WTC11 (cell line): Measurements from ENCODE around the gene RANBP9.

Experiments used
- CTCF ChIP-seq: fragments of 200-600 bp; IDR thresholded peaks from 2 replicates; pipeline ENCODE4 v1.8.0; 2022; ENCODE audit warnings: antibody characterized with exemption
- ESRRA ChIP-seq: sonication (generic); formaldehyde crosslinking; IDR thresholded peaks from 2 replicates; pipeline ENCODE4 v1.8.1; 2022; ENCODE audit warnings: mild to moderate bottlenecking, missing genetic modification reagents, borderline replicate concordance
- FOXJ3 ChIP-seq: sonication (generic); formaldehyde crosslinking; IDR thresholded peaks from 2 replicates; pipeline ENCODE4 v1.9.0; 2021; ENCODE audit warnings: missing genetic modification reagents, mild to moderate bottlenecking, borderline replicate concordance
- FOXP1 ChIP-seq: sonication (generic); formaldehyde crosslinking; IDR thresholded peaks from 2 replicates; pipeline ENCODE4 v1.8.0; 2022; ENCODE audit warnings: missing genetic modification reagents, mild to moderate bottlenecking, moderate library complexity, borderline replicate concordance
- GABPB1 ChIP-seq: sonication (generic); formaldehyde crosslinking; IDR thresholded peaks from 2 replicates; pipeline ENCODE4 v1.8.1; 2023; ENCODE audit warnings: mild to moderate bottlenecking, missing genetic modification reagents
- JUN ChIP-seq: sonication (generic); formaldehyde crosslinking; IDR thresholded peaks from 2 replicates; pipeline ENCODE4 v1.8.0; 2023; ENCODE audit warnings: mild to moderate bottlenecking, missing genetic modification reagents
- NFE2L1 ChIP-seq: sonication (generic); formaldehyde crosslinking; IDR thresholded peaks from 2 replicates; pipeline ENCODE4 v1.8.1; 2023; ENCODE audit warnings: missing genetic modification reagents
- NR2C2 ChIP-seq: sonication (generic); formaldehyde crosslinking; IDR thresholded peaks from 2 replicates; pipeline ENCODE4 v1.8.0; 2022; ENCODE audit warnings: mild to moderate bottlenecking, missing genetic modification reagents
- SP1 ChIP-seq: sonication (generic); formaldehyde crosslinking; conservative IDR thresholded peaks from 2 replicates; pipeline ENCODE4 v1.8.1; 2022; ENCODE audit warnings: missing genetic modification reagents
- USF2 ChIP-seq: sonication (generic); formaldehyde crosslinking; IDR thresholded peaks from 2 replicates; pipeline ENCODE4 v1.8.1; 2023; ENCODE audit warnings: mild to moderate bottlenecking, missing genetic modification reagents, moderate library complexity
- ZNF396 ChIP-seq: fragments of 250-450 bp; sonication (Bioruptor Pico); IDR thresholded peaks from 2 replicates; pipeline ENCODE4 v1.8.0; 2021; ENCODE audit warnings: mild to moderate bottlenecking, moderate library complexity, borderline replicate concordance
- TF ChIP-seq, protein P1 (sequence below): sonication (generic); formaldehyde crosslinking; conservative IDR thresholded peaks from 2 replicates; pipeline ENCODE4 v1.8.1; 2023; ENCODE audit warnings: mild to moderate bottlenecking, low read depth, missing genetic modification reagents, moderate library complexity
- TF ChIP-seq, protein P2 (sequence below): sonication (generic); formaldehyde crosslinking; IDR thresholded peaks from 2 replicates; pipeline ENCODE4 v1.8.1; 2022; ENCODE audit warnings: low read depth, missing genetic modification reagents, borderline replicate concordance
- TF ChIP-seq, protein P3 (sequence below): sonication (generic); formaldehyde crosslinking; IDR thresholded peaks from 2 replicates; pipeline ENCODE4 v1.8.0; 2023; ENCODE audit warnings: missing genetic modification reagents

DNA sequence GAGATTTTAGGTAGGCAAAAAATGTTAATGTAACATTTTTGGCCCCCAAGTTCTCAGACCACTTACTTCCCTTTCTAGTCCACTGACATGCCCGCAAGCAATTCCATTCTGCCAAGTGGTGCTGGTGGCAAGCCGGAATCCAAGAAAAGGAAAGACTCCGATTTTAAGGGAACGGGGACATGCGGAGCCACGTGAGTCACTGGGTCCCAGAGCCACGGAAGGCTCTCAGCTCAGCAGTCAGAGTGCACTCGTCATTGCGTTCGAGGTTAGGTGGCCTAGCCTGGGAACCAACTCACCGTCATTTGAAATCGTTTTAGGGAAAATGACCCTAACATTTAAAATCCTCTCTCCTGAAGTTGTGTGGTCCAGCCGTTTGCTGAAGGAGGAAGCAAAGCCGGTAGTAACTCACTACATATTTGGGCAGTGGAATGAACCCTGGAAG, 137.9 kb downstream of the RANBP9 start:
- no peak for TF ChIP-seq CTCF
- no peak for TF ChIP-seq SP1 (CRISPR knock-in tag)
- no peak for TF ChIP-seq USF2 (CRISPR knock-in tag)
- TF ChIP-seq, protein P1, sequence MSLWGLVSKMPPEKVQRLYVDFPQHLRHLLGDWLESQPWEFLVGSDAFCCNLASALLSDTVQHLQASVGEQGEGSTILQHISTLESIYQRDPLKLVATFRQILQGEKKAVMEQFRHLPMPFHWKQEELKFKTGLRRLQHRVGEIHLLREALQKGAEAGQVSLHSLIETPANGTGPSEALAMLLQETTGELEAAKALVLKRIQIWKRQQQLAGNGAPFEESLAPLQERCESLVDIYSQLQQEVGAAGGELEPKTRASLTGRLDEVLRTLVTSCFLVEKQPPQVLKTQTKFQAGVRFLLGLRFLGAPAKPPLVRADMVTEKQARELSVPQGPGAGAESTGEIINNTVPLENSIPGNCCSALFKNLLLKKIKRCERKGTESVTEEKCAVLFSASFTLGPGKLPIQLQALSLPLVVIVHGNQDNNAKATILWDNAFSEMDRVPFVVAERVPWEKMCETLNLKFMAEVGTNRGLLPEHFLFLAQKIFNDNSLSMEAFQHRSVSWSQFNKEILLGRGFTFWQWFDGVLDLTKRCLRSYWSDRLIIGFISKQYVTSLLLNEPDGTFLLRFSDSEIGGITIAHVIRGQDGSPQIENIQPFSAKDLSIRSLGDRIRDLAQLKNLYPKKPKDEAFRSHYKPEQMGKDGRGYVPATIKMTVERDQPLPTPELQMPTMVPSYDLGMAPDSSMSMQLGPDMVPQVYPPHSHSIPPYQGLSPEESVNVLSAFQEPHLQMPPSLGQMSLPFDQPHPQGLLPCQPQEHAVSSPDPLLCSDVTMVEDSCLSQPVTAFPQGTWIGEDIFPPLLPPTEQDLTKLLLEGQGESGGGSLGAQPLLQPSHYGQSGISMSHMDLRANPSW (CRISPR knock-in tag), result no peak
- no peak for TF ChIP-seq FOXJ3 (CRISPR knock-in tag)
- TF ChIP-seq ZNF396 (CRISPR knock-in tag), result no peak
- TF ChIP-seq JUN (CRISPR knock-in tag), result no peak
- no peak for TF ChIP-seq GABPB1 (CRISPR knock-in tag)
- no peak for TF ChIP-seq FOXP1 (CRISPR knock-in tag)
- TF ChIP-seq NFE2L1 (CRISPR knock-in tag), result no peak
- TF ChIP-seq, protein P2, sequence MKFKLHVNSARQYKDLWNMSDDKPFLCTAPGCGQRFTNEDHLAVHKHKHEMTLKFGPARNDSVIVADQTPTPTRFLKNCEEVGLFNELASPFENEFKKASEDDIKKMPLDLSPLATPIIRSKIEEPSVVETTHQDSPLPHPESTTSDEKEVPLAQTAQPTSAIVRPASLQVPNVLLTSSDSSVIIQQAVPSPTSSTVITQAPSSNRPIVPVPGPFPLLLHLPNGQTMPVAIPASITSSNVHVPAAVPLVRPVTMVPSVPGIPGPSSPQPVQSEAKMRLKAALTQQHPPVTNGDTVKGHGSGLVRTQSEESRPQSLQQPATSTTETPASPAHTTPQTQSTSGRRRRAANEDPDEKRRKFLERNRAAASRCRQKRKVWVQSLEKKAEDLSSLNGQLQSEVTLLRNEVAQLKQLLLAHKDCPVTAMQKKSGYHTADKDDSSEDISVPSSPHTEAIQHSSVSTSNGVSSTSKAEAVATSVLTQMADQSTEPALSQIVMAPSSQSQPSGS, result no peak
- TF ChIP-seq, protein P3, sequence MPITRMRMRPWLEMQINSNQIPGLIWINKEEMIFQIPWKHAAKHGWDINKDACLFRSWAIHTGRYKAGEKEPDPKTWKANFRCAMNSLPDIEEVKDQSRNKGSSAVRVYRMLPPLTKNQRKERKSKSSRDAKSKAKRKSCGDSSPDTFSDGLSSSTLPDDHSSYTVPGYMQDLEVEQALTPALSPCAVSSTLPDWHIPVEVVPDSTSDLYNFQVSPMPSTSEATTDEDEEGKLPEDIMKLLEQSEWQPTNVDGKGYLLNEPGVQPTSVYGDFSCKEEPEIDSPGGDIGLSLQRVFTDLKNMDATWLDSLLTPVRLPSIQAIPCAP (CRISPR knock-in tag), result no peak
- no peak for TF ChIP-seq NR2C2 (CRISPR knock-in tag)
- TF ChIP-seq ESRRA (CRISPR knock-in tag), result no peak
